ENCODE data around the gene PEX14. TPM values are rescaled to one million over a fixed set of nuclear protein-coding genes. Genes with fewer than 3 reads are reported as not detected.
"Not testable (repeated sequence)": the region's sequence is repeated elsewhere in the genome, so short reads cannot be mapped to it uniquely, and the experiment has no call there.

The PEX14 gene
- total RNA-seq, 1 donor from 2014 or later: 7.7 TPM

DNA sequence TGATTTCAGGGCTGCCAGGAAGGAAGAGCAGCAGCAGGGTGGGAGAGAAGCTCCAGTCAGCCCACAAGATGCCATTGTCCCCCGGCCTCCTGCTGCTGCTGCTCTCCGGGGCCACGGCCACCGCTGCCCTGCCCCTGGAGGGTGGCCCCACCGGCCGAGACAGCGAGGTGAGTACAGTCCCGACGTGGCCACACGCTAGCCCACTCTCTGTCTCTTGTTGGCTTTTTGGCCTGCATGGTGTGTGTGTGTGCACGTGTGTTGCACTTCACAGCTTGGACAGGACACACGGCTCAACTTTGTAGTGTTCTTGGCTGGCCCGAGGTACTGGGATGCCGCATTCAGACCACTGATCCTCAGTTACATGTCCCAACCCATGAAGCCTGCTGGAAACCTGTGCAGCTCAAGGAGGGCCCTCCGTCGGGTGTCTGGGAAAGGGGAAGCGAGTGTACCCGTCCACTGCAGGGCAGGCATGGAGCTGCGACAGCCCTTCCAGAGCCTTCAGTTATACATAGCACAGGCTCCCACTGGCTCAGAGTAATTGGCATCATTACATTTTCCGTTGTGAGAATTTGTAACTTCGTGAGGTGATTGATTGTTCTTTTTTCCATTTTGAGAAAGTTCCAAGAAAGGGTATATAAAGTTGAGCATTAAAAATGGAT, 24.5 kb upstream of the PEX14 start:
- DNase-seq (ENCODE audit: low read depth in 2 of 2): no peak

DNA sequence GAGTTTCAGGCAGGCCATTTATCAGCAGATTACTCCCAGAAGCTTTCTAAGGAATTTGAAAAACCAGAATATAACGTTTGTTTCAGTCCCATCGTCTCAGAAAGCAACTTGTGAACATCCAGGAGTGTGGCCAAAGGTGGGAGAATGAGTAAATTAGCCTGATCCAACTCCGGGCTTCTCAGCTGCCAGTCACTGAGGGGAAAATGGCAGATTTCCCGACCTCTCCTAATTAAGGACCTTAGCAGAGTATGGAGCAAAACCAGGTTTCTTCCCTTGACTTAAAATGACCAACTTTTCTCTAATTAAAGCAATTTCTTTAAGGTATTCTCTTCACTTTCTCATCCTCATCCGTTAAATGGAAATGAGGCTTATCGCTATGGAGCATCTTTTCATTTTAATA, 23.9 kb upstream of the PEX14 start:
- DNase-seq (ENCODE audit: low read depth in 2 of 2): no peak

DNA sequence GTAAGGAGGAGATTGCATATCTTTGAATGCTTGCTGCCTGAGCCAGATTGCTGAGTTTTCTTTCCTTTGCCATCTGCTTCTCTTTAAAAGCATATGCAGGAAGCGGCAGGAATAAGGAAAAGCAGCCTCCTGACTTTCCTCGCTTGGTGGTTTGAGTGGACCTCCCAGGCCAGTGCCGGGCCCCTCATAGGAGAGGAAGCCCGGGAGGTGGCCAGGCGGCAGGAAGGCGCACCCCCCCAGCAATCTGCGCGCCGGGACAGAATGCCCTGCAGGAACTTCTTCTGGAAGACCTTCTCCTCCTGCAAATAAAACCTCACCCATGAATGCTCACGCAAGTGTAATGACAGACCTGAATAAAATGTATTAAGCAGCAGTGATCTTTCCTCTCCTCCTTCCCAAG, 23.5 kb upstream of the PEX14 start:
- DNase-seq (ENCODE audit: low read depth in 2 of 2): peak in 1 of 2 donors; percentile 20

DNA sequence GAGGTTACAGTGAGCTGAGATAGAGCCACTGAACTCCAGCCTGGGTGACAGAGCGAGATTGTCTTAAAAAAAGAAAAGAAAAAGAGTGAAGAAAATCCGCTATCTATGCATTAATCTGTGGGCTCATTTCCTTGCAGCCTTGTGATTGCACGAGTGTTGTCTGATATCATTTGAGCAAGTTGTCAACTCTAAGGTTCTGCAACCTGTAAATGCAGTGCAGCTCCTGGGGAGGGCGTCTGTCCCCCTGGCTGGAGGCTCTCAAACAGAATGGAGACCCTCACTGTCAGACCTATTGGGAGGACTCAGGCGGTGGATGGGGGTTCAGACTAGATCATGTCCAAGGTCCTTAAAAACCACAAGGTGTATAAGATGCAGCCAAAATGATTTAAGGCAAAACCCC, 18.7 kb upstream of the PEX14 start:
- DNase-seq (ENCODE audit: low read depth in 2 of 2): no peak

DNA sequence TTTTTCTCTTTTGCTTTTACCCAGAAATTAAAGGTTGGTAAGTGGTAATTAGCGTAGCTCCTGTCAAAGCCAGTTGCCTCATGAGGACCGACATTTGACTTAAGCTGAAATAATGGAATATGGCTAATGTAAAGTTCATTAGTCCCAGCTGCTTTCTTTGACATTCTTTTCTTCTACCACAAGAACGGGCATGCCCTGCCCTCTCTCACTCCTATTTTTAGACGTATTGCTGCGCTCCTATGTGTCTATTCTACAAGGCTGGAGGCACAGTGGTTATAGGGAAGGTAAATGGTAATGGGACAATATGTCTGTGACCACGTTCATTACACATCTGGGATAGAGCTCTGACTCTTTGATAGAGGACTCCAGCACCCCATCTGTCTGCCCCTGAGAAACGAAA, 18.1 kb upstream of the PEX14 start:
- DNase-seq (ENCODE audit: low read depth in 2 of 2): no peak

DNA sequence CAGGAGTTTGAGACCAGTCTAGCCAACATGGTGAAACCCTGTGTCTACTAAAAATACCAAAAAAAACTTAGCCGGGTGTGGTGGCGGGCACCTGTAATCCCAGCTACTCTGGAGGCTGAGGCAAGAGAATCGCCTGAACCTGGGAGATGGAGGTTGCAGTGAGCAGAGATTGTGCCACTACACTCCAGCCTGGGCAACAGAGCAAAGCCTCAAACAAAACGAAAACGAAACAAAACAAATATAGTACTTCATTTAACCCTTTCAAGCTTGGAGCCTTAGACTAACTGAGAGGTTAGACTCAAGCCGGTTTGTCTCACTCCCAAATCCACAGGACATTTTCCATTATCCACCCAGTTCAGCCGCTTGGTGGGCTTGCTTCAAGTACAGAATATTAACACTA, 17.3 kb upstream of the PEX14 start:
- DNase-seq (ENCODE audit: low read depth in 2 of 2): peak in 1 of 2 donors; percentile 23

DNA sequence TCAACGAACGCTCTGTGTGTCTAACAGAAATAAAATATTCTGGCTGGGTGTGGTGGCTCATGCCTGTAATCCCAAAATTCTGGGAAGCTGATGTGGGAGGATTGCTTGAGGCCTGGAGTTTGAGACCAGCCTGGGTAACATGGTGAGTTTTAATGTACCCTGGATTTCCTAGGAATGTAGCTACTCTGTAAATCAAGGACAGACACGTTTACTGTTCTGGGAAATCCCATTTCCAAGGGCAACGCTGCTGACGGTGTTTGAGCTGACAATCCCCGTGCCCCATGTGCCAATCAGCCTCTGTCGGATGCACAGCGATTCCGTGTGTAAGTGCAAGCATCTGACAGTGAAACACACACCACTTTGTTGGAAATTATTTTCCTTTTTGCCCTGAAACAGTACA, 16.9 kb upstream of the PEX14 start:
- DNase-seq (ENCODE audit: low read depth in 2 of 2): peak; percentile 38 to 64

DNA sequence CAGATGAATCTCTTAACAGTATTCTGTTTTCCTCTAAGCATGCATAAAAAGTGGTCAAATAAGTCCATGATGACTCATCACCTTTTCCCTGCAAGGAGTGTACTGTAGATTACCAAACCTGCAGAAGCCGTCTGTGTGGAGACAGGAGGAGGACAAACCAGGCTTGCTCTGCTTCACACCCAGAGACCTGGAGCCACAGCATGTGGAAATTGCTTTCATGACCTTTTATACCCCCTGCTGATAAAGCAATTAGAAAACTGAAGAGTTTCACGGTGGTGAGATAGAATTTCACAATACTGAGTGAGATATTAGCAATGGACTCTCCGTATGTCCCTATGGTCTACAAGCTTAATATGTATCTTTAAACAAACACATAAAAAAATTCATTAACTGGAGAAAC, 15.6 kb upstream of the PEX14 start:
- DNase-seq (ENCODE audit: low read depth in 2 of 2): peak in 1 of 2 donors; percentile 64

DNA sequence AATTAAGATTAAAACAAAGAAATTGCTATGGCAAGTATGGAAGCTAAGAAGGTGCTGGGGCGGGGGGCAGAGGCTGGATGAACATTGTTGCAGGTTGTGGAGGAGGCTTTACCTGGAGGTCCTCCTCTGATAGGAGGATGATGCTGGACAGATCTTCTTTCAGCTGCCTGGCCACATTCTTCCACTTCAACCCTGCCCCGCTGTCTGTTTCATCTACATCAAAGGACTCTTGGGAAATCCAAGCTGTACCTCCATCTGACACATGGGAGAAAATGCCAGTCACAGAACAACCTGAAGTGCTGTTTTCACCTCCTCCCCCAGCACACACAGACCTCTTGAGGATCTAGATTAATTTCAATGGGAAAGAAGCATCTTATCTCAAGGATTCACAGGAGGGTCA, 7.7 kb upstream of the PEX14 start:
- no peak for DNase-seq (ENCODE audit: low read depth in 2 of 2)

DNA sequence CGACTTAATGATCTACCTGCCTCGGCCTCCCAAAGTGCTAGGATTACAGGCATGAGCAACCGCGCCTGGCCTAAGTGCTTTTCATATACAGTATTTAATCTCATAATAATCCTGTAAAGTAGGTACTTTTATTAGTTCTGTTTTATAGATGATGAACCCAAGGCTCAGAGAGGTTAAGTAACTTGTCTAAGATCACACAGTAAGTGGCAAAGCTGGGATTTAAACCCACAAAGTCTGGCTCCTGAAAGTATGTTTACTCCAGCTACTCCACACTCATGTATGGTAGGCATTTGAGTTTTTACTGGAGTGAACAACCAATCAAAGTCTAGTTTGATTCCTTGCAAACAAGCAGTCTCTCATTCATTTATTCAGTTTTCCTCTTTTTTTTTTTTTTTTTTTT, 4.7 kb upstream of the PEX14 start:
- DNase-seq (ENCODE audit: low read depth in 2 of 2): no peak

DNA sequence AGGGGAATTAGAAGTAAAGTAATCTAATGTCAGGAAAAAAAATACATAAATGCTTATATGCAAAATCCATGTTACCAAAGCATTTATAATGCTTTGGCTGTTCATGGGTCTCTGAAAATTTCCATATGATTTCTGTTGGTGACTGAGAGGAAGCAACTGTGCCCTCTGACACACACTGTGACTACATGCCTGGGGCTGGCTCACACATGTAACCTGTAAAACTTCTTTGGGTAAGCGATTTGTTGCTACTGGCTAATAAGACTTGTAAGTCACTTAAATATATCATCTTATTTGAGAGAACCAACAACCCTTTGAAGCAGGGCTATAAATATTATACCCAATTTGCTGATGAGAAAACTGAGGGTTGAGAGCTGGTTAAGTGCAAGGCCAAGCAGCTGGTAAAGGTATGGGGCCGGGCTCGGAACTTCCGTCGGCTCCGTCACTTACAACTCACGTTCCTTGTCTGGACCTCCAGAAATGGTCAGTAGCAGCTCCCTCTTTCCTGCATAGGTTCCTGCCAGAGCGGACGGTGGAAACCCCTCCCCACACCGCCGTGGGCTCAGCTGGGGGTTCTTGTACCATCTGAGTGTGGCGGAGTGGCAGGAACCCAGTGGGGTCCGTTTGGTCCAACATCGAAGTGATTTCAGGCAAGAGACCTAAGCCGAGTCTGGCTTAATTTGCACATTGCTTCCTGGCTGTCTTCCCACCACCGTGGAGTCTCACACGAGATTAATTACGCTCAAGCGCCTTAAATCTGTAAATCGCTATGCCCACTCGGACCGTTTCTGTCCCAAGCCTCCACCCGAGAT, 3.1 kb upstream of the PEX14 start:
- peak; percentile 37 to 48 for DNase-seq (ENCODE audit: low read depth in 2 of 2)

DNA sequence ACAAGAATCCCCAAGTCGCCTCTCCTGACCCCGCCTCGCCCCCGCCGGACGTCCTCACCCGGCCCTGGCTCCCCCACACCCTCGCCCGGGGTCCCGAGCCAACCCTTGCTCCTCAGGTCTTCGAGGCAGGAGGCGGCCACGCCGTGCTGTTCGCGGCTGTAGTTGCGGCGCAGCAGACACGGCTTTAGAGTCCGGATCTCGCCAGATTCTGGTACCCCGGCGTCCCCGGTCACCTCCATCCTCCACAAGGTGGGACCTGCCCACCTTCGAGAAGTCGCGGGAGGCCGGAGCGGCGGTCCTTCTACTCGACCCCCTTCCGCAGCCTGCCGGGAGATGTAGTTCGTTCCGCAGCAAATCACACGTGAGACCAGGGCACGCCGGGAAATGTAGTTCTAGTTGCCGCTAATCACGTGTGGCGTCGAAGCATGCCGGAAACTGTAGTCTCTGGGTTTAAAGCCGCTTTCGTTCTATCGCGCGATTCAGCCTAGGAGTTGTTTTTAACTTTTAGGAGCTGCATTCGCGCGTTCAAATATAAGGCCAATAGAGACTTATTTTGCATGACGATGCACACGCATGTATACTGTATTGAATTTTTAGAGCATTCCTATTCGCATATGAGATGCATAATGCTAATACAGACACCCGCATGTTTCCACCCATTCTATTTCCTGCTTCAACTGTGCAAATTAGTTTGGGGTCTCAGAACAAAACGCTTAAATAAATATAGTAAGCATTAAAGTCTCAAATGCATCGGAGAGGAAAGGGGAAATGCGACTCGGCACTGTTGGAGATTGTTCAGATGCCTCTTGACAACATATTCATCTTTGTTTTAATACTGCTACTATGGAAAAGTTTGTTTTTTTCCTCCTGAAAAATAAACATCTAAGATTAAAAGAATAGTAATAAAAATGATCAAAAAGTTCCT, 2.3 kb upstream of the PEX14 start, which contains the start of gene DFFA:
TSS of gene DFFA (minus strand) at position 310 of the 925 bp plus-strand sequence. CDS start at position 239, 71 bp downstream.
- peak; percentile 96 for DNase-seq (ENCODE audit: low read depth in 2 of 2)

DNA sequence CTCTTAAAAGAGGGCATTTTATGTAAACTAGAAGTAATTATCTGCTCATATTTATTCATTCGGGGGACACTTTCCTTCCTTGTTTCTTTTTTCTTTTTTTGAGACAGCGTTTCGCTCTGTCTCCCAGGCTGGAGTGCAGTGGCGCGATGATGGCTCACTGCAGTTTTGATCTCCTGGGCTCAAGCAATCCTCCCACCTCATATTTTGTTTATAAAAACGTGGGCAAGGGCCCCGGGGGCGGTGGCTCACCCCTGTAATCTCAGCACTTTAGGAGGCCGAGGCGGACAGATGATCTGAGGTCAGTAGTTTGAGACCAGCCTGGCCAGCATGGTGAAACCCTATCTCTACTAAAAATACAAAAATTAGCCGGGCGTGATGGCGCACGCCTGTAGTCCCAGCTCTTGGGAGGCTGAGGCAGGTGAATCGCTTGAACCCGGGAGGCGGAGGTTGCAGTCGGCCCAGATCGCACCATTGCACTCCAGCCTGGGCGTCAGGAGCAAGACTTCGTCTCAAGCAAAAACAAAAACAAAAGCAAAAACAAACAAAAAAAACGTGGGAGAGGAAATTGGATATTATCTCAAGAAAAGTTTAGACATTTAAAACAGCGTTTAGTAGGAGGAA, 1.5 kb upstream of the PEX14 start:
- DNase-seq (ENCODE audit: low read depth in 2 of 2): no peak

DNA sequence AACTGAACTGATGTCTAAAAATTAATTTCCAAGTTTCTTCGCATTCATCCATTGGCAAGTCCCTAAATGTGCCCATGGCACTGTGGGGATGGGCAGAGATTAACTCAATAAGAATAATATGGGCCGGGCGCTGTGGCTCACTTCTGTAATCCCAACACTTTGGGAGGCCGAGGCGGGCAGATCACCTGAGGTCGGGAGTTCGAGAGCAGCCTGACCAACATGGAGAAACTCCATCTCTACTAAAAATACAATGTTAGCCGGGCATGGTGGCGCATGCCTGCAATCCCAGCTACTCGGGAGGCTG, 489 bp upstream of the PEX14 start:
- DNase-seq (ENCODE audit: low read depth in 2 of 2): not testable (repeated sequence)

DNA sequence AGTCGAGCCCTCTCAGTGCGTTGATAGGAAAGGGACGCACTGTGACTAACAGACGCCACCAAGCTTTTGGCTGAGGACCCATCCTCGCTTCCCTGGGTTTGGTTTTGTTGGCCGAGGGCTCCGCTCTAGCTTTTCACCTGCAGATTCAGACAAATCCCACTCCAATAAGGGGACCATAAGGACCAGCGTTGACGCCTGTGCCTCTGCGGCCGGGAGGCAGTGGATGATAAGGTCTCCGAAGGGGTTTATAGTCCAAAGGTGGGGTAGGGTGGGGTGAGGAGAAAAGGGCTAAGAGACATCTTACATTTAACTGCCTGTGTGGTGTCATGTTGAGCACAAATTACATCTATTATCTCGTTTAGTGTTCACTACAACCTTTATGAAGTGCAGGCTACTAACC, 760 bp downstream of the PEX14 start:
- no peak for DNase-seq (ENCODE audit: low read depth in 2 of 2)

DNA sequence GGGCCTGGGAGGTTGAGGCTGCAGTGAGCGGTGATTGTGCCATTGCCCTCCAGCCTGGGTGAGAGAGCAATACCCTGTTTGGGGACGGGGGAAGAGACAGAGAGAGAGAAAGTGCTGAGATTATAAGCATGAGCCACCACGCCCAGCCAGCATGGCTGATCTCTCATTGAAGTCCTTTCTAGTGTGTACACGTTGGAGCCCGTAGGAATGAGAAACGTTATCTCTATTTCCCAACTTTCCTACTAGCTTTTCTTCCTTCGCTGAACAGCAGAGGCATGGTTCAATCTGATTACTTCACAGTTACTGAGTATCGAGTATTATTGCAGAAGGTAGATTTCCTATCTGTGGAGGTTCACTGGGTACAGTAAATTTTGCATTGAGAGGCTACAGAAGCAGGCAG, 4.5 kb downstream of the PEX14 start:
- no peak for DNase-seq (ENCODE audit: low read depth in 2 of 2)

DNA sequence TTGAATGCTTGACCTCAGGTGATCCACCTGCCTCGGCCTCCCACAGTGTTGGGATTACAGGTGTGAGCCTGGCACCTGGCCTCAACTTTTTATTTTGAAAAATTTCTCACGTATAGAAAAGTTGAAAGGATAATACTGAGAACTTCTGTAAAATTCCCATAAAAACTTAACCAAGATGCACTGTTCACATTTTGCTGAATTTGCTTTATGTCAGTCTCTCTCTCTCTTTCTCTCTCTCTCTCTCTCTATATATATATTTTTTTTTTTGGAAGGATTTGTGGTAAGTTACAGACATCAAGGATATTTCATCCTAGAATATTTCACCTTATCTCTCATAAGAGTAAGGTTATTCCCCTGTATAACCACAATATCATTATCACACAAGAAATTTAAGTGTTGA, 5.9 kb downstream of the PEX14 start:
- DNase-seq (ENCODE audit: low read depth in 2 of 2): no peak

DNA sequence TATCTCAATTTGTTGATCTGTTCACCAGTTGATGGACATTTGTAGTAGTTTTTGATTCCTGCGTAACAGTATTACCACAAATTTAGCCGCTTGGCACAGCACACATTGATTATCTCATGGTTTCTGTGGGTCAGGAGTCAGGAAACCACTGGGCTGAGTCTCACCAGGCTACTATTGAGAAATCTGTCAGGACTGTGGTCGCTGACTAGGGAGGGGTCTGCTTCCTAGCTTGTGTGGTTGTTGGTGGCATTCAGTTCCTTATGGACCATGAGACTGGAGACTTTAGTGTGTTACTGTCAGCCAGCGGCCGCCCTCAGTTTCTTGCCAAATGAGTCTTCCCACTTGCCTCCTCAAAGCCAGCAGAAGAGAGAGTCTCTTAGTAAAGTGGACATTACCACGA, 9.8 kb downstream of the PEX14 start:
- no peak for DNase-seq (ENCODE audit: low read depth in 2 of 2)

DNA sequence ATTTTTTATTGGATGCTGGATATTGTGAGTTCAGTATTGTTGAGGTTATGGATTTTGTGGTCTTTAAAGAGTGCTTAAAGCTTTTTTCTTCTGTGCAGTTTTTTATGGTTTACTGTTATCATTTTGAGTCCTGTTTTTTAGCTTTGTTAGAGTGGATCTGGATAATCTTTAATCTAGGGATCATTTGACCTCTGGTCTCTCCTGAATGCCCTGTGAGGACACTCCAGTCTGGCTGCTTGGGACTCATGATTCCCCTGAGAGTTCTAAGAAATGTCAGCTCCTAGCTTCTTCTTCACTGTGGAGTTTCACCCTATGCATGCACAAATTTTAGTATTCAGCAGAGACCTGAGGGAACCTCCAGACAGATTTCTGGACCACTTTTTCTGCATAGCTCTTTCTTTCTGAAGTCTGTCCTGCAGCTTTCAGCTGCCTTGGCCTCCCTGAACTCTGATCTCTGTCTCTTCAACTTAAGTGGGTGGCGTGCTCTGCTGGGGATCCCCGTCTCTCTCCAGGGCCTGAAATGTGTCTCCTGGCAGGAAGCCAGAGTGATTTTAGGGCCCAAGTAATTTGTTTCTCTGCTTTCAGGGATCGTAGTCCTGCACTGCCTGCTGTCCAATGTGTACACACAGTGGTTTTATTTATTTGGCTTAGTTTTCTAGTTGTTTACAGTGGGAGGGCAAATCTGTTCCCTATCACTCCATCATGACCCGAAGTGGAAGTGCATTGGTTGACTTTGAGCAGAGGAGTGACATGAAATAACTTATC, 14.7 kb downstream of the PEX14 start:
- no peak for DNase-seq (ENCODE audit: low read depth in 2 of 2)

DNA sequence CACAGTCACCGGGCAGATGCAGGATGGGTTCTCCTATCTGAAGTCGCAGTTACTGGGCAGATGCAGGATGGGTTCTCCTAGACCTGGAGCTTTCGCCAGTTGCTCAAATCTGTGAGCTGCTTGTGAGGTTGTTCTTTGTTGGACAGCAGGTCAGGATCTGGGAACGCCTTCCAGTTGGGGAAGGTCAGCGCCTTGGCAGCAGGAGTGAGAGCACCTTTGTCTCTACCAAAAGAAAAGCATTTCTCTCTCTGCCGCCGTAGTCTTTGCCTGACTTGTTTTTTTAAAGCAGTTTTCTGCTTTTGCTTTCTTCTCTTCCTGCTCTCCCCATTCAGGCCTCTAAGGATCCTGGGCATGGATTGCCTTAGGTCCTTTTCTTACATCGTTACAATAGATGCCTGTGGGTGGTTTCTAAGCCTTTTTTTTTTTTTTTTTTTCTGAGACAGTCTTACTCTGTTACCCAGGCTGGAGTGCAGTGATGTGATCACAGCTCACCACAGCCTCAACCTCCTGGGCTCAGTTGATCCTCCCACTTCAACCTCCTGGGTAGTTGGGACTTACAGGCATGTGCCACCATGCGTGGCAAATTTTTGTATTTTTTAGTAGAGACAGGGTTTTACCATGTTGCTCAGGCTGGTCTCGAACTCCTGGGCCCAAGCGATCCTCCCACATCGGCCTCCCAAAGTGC, 15.7 kb downstream of the PEX14 start:
- no peak for DNase-seq (ENCODE audit: low read depth in 2 of 2)

DNA sequence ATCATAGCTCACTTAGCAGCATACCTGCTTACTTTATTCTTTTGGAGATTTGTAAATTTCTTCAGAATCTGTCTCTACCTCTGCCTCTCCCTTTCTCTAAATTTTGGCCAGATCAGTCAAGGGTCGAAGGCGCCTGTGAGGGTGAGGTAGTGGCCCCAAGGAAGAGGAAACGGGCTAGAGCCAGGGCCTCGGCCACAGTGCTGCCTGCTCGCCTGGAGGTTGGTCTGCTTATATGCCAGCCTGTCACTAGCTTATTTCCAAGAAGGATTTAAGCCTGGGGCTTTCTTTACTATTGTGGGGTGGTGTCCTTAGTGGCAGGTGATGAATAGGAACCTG, 19.6 kb downstream of the PEX14 start:
- no peak for DNase-seq (ENCODE audit: low read depth in 2 of 2)

Measured in lung microvascular endothelial cell (primary cell).